ENCODE measurements around the gene RTTN. TPM values are rescaled to one million over a fixed set of nuclear protein-coding genes. Genes with fewer than 3 reads are reported as not detected.

RTTN gene
- polyA plus RNA-seq, 1 donor (not counting 4 experiments of a cell fraction or from before 2014, with no cell fraction given), result 77.3 TPM

- H4K20me1 ChIP-seq (ENCODE audit: control insufficient read depth, extremely low read depth, insufficient read depth, low read length), result no peaks in the 10 kb centered on the region
- no peak overlapping the region for H2AFZ ChIP-seq (ENCODE audit: control insufficient read depth, low read length)
- no peaks in the 10 kb centered on the region for H3K27me3 ChIP-seq (ENCODE audit: control insufficient read depth, extremely low read depth, insufficient read depth, low read length)
- FAIRE-seq (no peak), DNase-seq (ENCODE audit: low read depth, low spot score) (no peak)
- H3K4me2 ChIP-seq (ENCODE audit: control insufficient read depth, extremely low read depth, insufficient read depth, low read depth, low read length), result no peak overlapping the region
- H3K9me3 ChIP-seq (ENCODE audit: control insufficient read depth, low read depth, low read length), result no peaks in the 10 kb centered on the region
- no peak overlapping the region for H3K4me3 ChIP-seq (ENCODE audit: control insufficient read depth in 2 of 3, extremely low read depth in 1 of 3, insufficient read depth in 2 of 3, low read depth in 1 of 3, low read length in 3 of 3)
- H3K79me2 ChIP-seq (ENCODE audit: control insufficient read depth, insufficient read depth, low read length), result peaks cover 23% of the 10 kb centered on the region
- no peak overlapping the region for H3K27ac ChIP-seq (ENCODE audit: control insufficient read depth, insufficient read depth, low read length)
- no peak overlapping the region for H3K9ac ChIP-seq (ENCODE audit: control insufficient read depth, extremely low read depth, insufficient read depth, low read length)
- H3K4me1 ChIP-seq (ENCODE audit: control insufficient read depth, extremely low read depth, insufficient read depth, low read length), result no peaks in the 10 kb centered on the region
- no peaks in the 10 kb centered on the region for H3K9me1 ChIP-seq (ENCODE audit: control insufficient read depth, extremely low read depth, insufficient read depth, low read length)
- H3K36me3 ChIP-seq (ENCODE audit: control insufficient read depth in 2 of 2, extremely low read depth in 1 of 2, insufficient read depth in 2 of 2, low read length in 2 of 2), result peaks cover 24 to 26% of the 10 kb centered on the region in 2 experiments
- TF ChIP-seq EZH2 (IDR thresholded peaks at IDR 0.05; ENCODE audit: low read length) (no peak), CTCF (optimal IDR thresholded peaks at IDR 0.05 in 1 of 3, IDR thresholded peaks at IDR 0.05 in 1 of 3, conservative IDR thresholded peaks at IDR 0.05 in 1 of 3; ENCODE audit: extremely low read depth in 1 of 3, insufficient read depth in 2 of 3, low read length in 3 of 3) (no peak)
- dilution Hi-C loops (cut with MboI; ENCODE audit: extremely low pct_ligation_motif_present, low sequenced_read_pairs), result no loop called here
These were observed 190.4 kb downstream of the RTTN start for GRCh38 chr18:70015127-70015526.

GRCh38 chr18:70005580-70005979 is 199.9 kb downstream of the RTTN start:
- DNase-seq (ENCODE audit: low read depth, low spot score) (no peak), FAIRE-seq (no peak)
- Histone ChIP-seq H4K20me1 (ENCODE audit: control insufficient read depth, extremely low read depth, insufficient read depth, low read length) (no peaks in the 10 kb centered on the region), H3K9me3 (ENCODE audit: control insufficient read depth, low read depth, low read length) (no peaks in the 10 kb centered on the region), H3K4me1 (ENCODE audit: control insufficient read depth, extremely low read depth, insufficient read depth, low read length) (no peaks in the 10 kb centered on the region), H3K79me2 (ENCODE audit: control insufficient read depth, insufficient read depth, low read length) (peaks cover 10% of the 10 kb centered on the region), H3K4me3 (ENCODE audit: control insufficient read depth in 2 of 3, extremely low read depth in 1 of 3, insufficient read depth in 2 of 3, low read depth in 1 of 3, low read length in 3 of 3) (no peak overlapping the region), H3K9me1 (ENCODE audit: control insufficient read depth, extremely low read depth, insufficient read depth, low read length) (no peaks in the 10 kb centered on the region), H3K9ac (ENCODE audit: control insufficient read depth, extremely low read depth, insufficient read depth, low read length) (no peak overlapping the region), H3K27ac (ENCODE audit: control insufficient read depth, insufficient read depth, low read length) (no peak overlapping the region), H3K36me3 (ENCODE audit: control insufficient read depth in 2 of 2, extremely low read depth in 1 of 2, insufficient read depth in 2 of 2, low read length in 2 of 2) (peaks cover 4 to 22% of the 10 kb centered on the region in 2 experiments), H3K4me2 (ENCODE audit: control insufficient read depth, extremely low read depth, insufficient read depth, low read depth, low read length) (no peak overlapping the region), H3K27me3 (ENCODE audit: control insufficient read depth, extremely low read depth, insufficient read depth, low read length) (no peaks in the 10 kb centered on the region), H2AFZ (ENCODE audit: control insufficient read depth, low read length) (no peak overlapping the region)
- TF ChIP-seq EZH2 (IDR thresholded peaks at IDR 0.05; ENCODE audit: low read length) (no peak), CTCF (optimal IDR thresholded peaks at IDR 0.05 in 1 of 3, IDR thresholded peaks at IDR 0.05 in 1 of 3, conservative IDR thresholded peaks at IDR 0.05 in 1 of 3; ENCODE audit: extremely low read depth in 1 of 3, insufficient read depth in 2 of 3, low read length in 3 of 3) (no peak)
- dilution Hi-C loops (cut with MboI; ENCODE audit: extremely low pct_ligation_motif_present, low sequenced_read_pairs), result no loop called here

Data from keratinocyte (primary cell).